Measurements from ENCODE around the gene DNTT.

DNTT gene

GRCh38 chr10:96266118-96266770 lies 38.0 kb upstream of the DNTT start:
- Histone ChIP-seq H3K36me3 (ENCODE audit: control insufficient read depth in 2 of 2, insufficient read depth in 1 of 2, low read length in 2 of 2) (no peaks in the 10 kb centered on the region), H3K4me1 (ENCODE audit: control insufficient read depth, insufficient read depth, low read length) (no peaks in the 10 kb centered on the region), H3K4me3 (ENCODE audit: low read depth, low read length) (no peak overlapping the region), H3K27ac (ENCODE audit: extremely low read depth, low read depth, low read length) (no peak overlapping the region), H3K9me3 (ENCODE audit: control insufficient read depth, insufficient read depth, low read depth, low read length) (no peaks in the 10 kb centered on the region)
- ChIA-PET CTCF (no interaction called here), POLR2A (no interaction called here)
- TF ChIP-seq ZNF362 (tag by site-specific recombination; IDR thresholded peaks at IDR 0.05) (no peak), ZNF423 (tag by site-specific recombination; IDR thresholded peaks at IDR 0.05) (no peak), ZNF211 (tag by site-specific recombination; IDR thresholded peaks at IDR 0.05; ENCODE audit: low read depth) (no peak), KLF1 (tag by site-specific recombination; IDR thresholded peaks at IDR 0.05) (no peak), INSM2 (tag by site-specific recombination; IDR thresholded peaks at IDR 0.05) (no peak)

- Histone ChIP-seq H3K4me1 (ENCODE audit: control insufficient read depth, insufficient read depth, low read length) (no peaks in the 10 kb centered on the region), H3K4me3 (ENCODE audit: low read depth, low read length) (no peak overlapping the region), H3K36me3 (ENCODE audit: control insufficient read depth in 2 of 2, insufficient read depth in 1 of 2, low read length in 2 of 2) (no peaks in the 10 kb centered on the region), H3K27ac (ENCODE audit: extremely low read depth, low read depth, low read length) (no peak overlapping the region), H3K9me3 (ENCODE audit: control insufficient read depth, insufficient read depth, low read depth, low read length) (no peaks in the 10 kb centered on the region)
- POLR2A ChIA-PET, result no interaction called here
- CTCF ChIA-PET, result interaction anchor here (0.7 to 0.8 kb wide), 2 partner anchors 11 to 21 kb away, joined by 3 to 4 read pairs; no protein-coding TSS in a partner anchor
- TF ChIP-seq EGR2 (tag by site-specific recombination; IDR thresholded peaks at IDR 0.05; ENCODE audit: low read depth), result 0 out of 2 replicates have a peak, but pooled peaks have one; percentile 13
- peak; percentile 64 for TF ChIP-seq PRDM10 (tag by site-specific recombination; IDR thresholded peaks at IDR 0.05)
- no peak for TF ChIP-seq HOXD13 (CRISPR knock-in tag; IDR thresholded peaks at IDR 0.05; ENCODE audit: borderline replicate concordance)
These were observed 37.0 kb upstream of the DNTT start for GRCh38 chr10:96267234-96267705.

- CTCF ChIA-PET, result interaction anchor here (0.8 kb wide), 1 partner anchor 39 kb away, joined by 3 read pairs; no protein-coding TSS in a partner anchor
- H3K4me1 ChIP-seq (ENCODE audit: control insufficient read depth, insufficient read depth, low read length), result no peaks in the 10 kb centered on the region
- TF ChIP-seq KLF16 (tag by site-specific recombination; IDR thresholded peaks at IDR 0.05) (no peak), ZNF274 (IDR thresholded peaks at IDR 0.05; ENCODE audit: low read length) (no peak), ZNF274 (tag by site-specific recombination; IDR thresholded peaks at IDR 0.05; ENCODE audit: borderline replicate concordance) (no peak), ZNF571 (tag by site-specific recombination; IDR thresholded peaks at IDR 0.05) (no peak), GLI2 (tag by site-specific recombination; IDR thresholded peaks at IDR 0.05; ENCODE audit: borderline replicate concordance, low read depth) (no peak), PRDM4 (tag by site-specific recombination; IDR thresholded peaks at IDR 0.05) (no peak), PRDM10 (tag by site-specific recombination; IDR thresholded peaks at IDR 0.05) (no peak)
These were observed 35.8 kb upstream of the DNTT start for GRCh38 chr10:96268341-96268909.

More at GRCh38 chr10:96268341-96268909, 35.8 kb upstream of the DNTT start:
- POLR2A ChIA-PET, result no interaction called here
- H3K4me3 ChIP-seq (ENCODE audit: low read depth, low read length), result no peak overlapping the region
- no peaks in the 10 kb centered on the region for H3K36me3 ChIP-seq (ENCODE audit: control insufficient read depth in 2 of 2, insufficient read depth in 1 of 2, low read length in 2 of 2)
- H3K27ac ChIP-seq (ENCODE audit: extremely low read depth, low read depth, low read length), result no peak overlapping the region
- no peaks in the 10 kb centered on the region for H3K9me3 ChIP-seq (ENCODE audit: control insufficient read depth, insufficient read depth, low read depth, low read length)

Data from HEK293 (cell line).